Measurements from ENCODE around the gene KLHL26. TPM values are rescaled to one million over a fixed set of nuclear protein-coding genes. Genes with fewer than 3 reads are reported as not detected.

Gene KLHL26
- total RNA-seq, 3 donors from 2014 or later, result 7.6 to 16.6 (median 8.9) TPM

GRCh38 chr19:18666317-18666716 is 29.5 kb downstream of the KLHL26 start:
- intact Hi-C loops (cut with DNase I, micrococcal nuclease), result no loop called here
- ATAC-seq, result no peak
- no peak for TF ChIP-seq CTCF (IDR thresholded peaks at IDR 0.05)

GRCh38 chr19:18666784-18667183 is 30.0 kb downstream of the KLHL26 start:
- ATAC-seq, result no peak
- intact Hi-C loops (cut with DNase I, micrococcal nuclease), result no loop called here
- no peaks in the 10 kb centered on the region for H3K9me3 ChIP-seq
- H3K36me3 ChIP-seq (ENCODE audit: low read depth), result peaks cover 4% of the 10 kb centered on the region
- H3K4me1 ChIP-seq (ENCODE audit: low read depth), result no peaks in the 10 kb centered on the region
- no peak overlapping the region for H3K4me3 ChIP-seq
- DNase-seq, result no peak
- no peak for TF ChIP-seq CTCF (IDR thresholded peaks at IDR 0.05)

More at GRCh38 chr19:18666317-18666716, 29.5 kb downstream of the KLHL26 start:
- Histone ChIP-seq H3K36me3 (ENCODE audit: low read depth) (peaks cover 4% of the 10 kb centered on the region), H3K4me1 (ENCODE audit: low read depth) (no peaks in the 10 kb centered on the region), H3K9me3 (no peaks in the 10 kb centered on the region), H3K4me3 (no peak overlapping the region)
- no peak for DNase-seq

- no peak for TF ChIP-seq CTCF (IDR thresholded peaks at IDR 0.05)
- ATAC-seq (no peak), DNase-seq (no peak)
- H3K4me1 ChIP-seq (ENCODE audit: low read depth), result no peaks in the 10 kb centered on the region
- peaks cover 4% of the 10 kb centered on the region for H3K36me3 ChIP-seq (ENCODE audit: low read depth)
- H3K4me3 ChIP-seq, result no peak overlapping the region
- H3K9me3 ChIP-seq, result no peaks in the 10 kb centered on the region
- intact Hi-C loops (cut with DNase I, micrococcal nuclease), result no loop called here
Observed at GRCh38 chr19:18667531-18668251, 30.9 kb downstream of the KLHL26 start.

GRCh38 chr19:18668252-18668631 is 31.4 kb downstream of the KLHL26 start:
- TF ChIP-seq CTCF (IDR thresholded peaks at IDR 0.05), result no peak
- intact Hi-C loops (cut with DNase I, micrococcal nuclease), result no loop called here
- no peaks in the 10 kb centered on the region for H3K9me3 ChIP-seq
- no peaks in the 10 kb centered on the region for H3K4me1 ChIP-seq (ENCODE audit: low read depth)
- H3K4me3 ChIP-seq, result no peak overlapping the region
- H3K36me3 ChIP-seq (ENCODE audit: low read depth), result peaks cover 4% of the 10 kb centered on the region
- DNase-seq (no peak), ATAC-seq (no peak)

- ATAC-seq (no peak), DNase-seq (no peak)
- peaks cover 4% of the 10 kb centered on the region for H3K36me3 ChIP-seq (ENCODE audit: low read depth)
- no peaks in the 10 kb centered on the region for H3K4me1 ChIP-seq (ENCODE audit: low read depth)
- intact Hi-C loops (cut with DNase I, micrococcal nuclease), result no loop called here
- no peak overlapping the region for H3K4me3 ChIP-seq
- no peak for TF ChIP-seq CTCF (IDR thresholded peaks at IDR 0.05)
- H3K9me3 ChIP-seq, result no peaks in the 10 kb centered on the region
Observed at GRCh38 chr19:18668744-18669523, 32.1 kb downstream of the KLHL26 start.

Data from mucosa of descending colon (tissue), 3 donors.